Neural cell (in vitro differentiated cells): Measurements from ENCODE around the gene RASAL2.

Experiments
- POLR2AphosphoS5 ChIP-seq: IDR thresholded peaks from 2 replicates; pipeline ENCODE4 v1.6.1; 2012
- TF ChIP-seq, protein P1 (sequence below): IDR thresholded peaks from 2 replicates; pipeline ENCODE4 v1.6.1; 2012; ENCODE audit warnings: borderline replicate concordance
- TF ChIP-seq, protein P2 (sequence below): fragments of 450-650 bp; IDR thresholded peaks from 2 replicates; pipeline ENCODE4 v1.5.1; 2014; ENCODE audit warnings: antibody characterized with exemption, mild to moderate bottlenecking, moderate library complexity; ENCODE audit not compliant: poor library complexity, severe bottlenecking

DNA sequence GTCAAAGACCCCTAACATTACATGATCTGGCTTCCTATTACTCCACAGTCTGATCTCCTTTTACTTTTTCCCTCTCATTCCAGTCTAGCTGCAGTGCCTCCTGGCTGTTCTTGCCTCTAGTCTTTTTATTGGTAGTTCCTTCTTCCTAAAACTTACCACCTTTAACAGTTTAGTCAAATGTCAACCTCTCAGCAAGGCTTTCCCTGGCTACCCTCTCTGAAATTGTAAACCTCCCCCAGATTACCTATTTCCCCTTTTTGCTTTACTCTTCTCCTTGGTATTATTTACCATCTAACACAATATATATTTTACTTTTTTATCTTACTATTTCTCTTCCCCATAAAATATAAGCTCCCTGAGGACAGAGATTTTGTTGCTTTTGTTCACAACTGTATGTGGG, 273.2 kb downstream of the RASAL2 start:
- TF ChIP-seq, protein P1, sequence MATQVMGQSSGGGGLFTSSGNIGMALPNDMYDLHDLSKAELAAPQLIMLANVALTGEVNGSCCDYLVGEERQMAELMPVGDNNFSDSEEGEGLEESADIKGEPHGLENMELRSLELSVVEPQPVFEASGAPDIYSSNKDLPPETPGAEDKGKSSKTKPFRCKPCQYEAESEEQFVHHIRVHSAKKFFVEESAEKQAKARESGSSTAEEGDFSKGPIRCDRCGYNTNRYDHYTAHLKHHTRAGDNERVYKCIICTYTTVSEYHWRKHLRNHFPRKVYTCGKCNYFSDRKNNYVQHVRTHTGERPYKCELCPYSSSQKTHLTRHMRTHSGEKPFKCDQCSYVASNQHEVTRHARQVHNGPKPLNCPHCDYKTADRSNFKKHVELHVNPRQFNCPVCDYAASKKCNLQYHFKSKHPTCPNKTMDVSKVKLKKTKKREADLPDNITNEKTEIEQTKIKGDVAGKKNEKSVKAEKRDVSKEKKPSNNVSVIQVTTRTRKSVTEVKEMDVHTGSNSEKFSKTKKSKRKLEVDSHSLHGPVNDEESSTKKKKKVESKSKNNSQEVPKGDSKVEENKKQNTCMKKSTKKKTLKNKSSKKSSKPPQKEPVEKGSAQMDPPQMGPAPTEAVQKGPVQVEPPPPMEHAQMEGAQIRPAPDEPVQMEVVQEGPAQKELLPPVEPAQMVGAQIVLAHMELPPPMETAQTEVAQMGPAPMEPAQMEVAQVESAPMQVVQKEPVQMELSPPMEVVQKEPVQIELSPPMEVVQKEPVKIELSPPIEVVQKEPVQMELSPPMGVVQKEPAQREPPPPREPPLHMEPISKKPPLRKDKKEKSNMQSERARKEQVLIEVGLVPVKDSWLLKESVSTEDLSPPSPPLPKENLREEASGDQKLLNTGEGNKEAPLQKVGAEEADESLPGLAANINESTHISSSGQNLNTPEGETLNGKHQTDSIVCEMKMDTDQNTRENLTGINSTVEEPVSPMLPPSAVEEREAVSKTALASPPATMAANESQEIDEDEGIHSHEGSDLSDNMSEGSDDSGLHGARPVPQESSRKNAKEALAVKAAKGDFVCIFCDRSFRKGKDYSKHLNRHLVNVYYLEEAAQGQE: no peak
- TF ChIP-seq, protein P2, sequence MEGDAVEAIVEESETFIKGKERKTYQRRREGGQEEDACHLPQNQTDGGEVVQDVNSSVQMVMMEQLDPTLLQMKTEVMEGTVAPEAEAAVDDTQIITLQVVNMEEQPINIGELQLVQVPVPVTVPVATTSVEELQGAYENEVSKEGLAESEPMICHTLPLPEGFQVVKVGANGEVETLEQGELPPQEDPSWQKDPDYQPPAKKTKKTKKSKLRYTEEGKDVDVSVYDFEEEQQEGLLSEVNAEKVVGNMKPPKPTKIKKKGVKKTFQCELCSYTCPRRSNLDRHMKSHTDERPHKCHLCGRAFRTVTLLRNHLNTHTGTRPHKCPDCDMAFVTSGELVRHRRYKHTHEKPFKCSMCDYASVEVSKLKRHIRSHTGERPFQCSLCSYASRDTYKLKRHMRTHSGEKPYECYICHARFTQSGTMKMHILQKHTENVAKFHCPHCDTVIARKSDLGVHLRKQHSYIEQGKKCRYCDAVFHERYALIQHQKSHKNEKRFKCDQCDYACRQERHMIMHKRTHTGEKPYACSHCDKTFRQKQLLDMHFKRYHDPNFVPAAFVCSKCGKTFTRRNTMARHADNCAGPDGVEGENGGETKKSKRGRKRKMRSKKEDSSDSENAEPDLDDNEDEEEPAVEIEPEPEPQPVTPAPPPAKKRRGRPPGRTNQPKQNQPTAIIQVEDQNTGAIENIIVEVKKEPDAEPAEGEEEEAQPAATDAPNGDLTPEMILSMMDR: no peak
- no peak for TF ChIP-seq POLR2AphosphoS5
